Hepatocyte (in vitro differentiated cells): ENCODE data around the gene SMAD7.

Experiments
- EZH2phosphoT487 ChIP-seq: fragments of 200-600 bp; sonication (generic); IDR thresholded peaks from one replicate; pipeline ENCODE4 v1.6.1; 2018; ENCODE audit warnings: antibody characterized with exemption, mild to moderate bottlenecking, low read depth, moderate library complexity; ENCODE audit not compliant: unreplicated experiment, severe bottlenecking
- TF ChIP-seq, protein P1 (sequence below): fragments of 200-600 bp; sonication (generic); IDR thresholded peaks from 2 replicates; pipeline ENCODE4 v1.5.1; 2016; ENCODE audit warnings: antibody characterized with exemption, mild to moderate bottlenecking; ENCODE audit not compliant: poor library complexity

- TF ChIP-seq, protein P1, sequence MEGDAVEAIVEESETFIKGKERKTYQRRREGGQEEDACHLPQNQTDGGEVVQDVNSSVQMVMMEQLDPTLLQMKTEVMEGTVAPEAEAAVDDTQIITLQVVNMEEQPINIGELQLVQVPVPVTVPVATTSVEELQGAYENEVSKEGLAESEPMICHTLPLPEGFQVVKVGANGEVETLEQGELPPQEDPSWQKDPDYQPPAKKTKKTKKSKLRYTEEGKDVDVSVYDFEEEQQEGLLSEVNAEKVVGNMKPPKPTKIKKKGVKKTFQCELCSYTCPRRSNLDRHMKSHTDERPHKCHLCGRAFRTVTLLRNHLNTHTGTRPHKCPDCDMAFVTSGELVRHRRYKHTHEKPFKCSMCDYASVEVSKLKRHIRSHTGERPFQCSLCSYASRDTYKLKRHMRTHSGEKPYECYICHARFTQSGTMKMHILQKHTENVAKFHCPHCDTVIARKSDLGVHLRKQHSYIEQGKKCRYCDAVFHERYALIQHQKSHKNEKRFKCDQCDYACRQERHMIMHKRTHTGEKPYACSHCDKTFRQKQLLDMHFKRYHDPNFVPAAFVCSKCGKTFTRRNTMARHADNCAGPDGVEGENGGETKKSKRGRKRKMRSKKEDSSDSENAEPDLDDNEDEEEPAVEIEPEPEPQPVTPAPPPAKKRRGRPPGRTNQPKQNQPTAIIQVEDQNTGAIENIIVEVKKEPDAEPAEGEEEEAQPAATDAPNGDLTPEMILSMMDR = no peak
- TF ChIP-seq EZH2phosphoT487 = no peak
Measured at GRCh38 chr18:48949050-48949605, 1.6 kb downstream of the SMAD7 start.
